ENCODE measurements around the gene STK25. TPM values are rescaled to one million over a fixed set of nuclear protein-coding genes. Genes with fewer than 3 reads are reported as not detected.

Gene STK25
- total and polyA plus RNA-seq, 2 donors (not counting 1 experiment from before 2014, with no cell fraction given) = 183 to 378 TPM

DNA sequence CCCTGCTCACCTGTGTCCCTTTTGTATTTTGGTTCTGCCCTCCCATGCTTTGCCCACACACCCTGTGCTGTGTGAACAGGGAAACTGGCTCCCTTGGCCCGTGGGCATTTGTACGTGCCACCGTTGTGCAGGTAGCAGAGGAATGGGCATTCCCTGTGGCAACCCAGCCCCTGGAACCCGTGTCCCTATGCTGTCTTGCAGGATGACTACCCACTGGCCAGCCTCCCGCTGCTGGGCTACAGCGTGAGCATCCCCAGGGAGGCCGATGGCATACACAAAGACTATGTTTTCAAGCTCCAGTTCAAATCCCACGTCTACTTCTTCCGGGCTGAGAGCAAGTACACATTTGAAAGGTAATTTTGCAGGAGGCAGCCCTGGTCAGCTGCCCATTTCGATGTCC, 15.3 kb downstream of the STK25 start:
- H3K4me1 ChIP-seq (ENCODE audit: control insufficient read depth in 2 of 2, insufficient read depth in 2 of 2, low read length in 2 of 2) = no peaks in the 10 kb centered on the region
- no peak overlapping the region for H3K9ac ChIP-seq (ENCODE audit: low read length)
- ChIA-PET CTCF (no interaction called here), POLR2A (no interaction called here)
- H3K79me2 ChIP-seq (ENCODE audit: control insufficient read depth, insufficient read depth, low read length) = peaks cover under 1% of the 10 kb centered on the region
- no peak overlapping the region for H3K4me2 ChIP-seq (replicated peaks; ENCODE audit: low read depth, low read length, poor library complexity, severe bottlenecking)
- H3K9me3 ChIP-seq (ENCODE audit: control extremely low read depth in 1 of 3, control insufficient read depth in 2 of 3, insufficient read depth in 1 of 3, low read length in 2 of 3) = no peaks in the 10 kb centered on the region
- 98% methylated on average over 10 of the region's 10 CpGs for WGBS (ENCODE audit: insufficient coverage)
- Mint-ChIP-seq H3K9me3 (ENCODE audit: insufficient read depth) (no peaks in the 10 kb centered on the region), H3K4me1 (no peaks in the 10 kb centered on the region), H3K4me3 (no peak overlapping the region), H3K27ac (no peak overlapping the region), H3K27me3 (no peaks in the 10 kb centered on the region)
- H4K20me1 ChIP-seq (ENCODE audit: control insufficient read depth, insufficient read depth, low read length, poor library complexity, severe bottlenecking) = peaks cover 3% of the 10 kb centered on the region
- no peak overlapping the region for H3K4me3 ChIP-seq (ENCODE audit: control extremely low read depth in 1 of 5, extremely low read depth in 1 of 5, insufficient read depth in 1 of 5, low read depth in 2 of 5, low read length in 4 of 5)
- H3K27me3 ChIP-seq (replicated peaks in 1 of 4; ENCODE audit: control extremely low read depth in 1 of 4, control insufficient read depth in 3 of 4, insufficient read depth in 4 of 4, low read length in 3 of 4) = no peaks in the 10 kb centered on the region
- TF ChIP-seq, protein P1, sequence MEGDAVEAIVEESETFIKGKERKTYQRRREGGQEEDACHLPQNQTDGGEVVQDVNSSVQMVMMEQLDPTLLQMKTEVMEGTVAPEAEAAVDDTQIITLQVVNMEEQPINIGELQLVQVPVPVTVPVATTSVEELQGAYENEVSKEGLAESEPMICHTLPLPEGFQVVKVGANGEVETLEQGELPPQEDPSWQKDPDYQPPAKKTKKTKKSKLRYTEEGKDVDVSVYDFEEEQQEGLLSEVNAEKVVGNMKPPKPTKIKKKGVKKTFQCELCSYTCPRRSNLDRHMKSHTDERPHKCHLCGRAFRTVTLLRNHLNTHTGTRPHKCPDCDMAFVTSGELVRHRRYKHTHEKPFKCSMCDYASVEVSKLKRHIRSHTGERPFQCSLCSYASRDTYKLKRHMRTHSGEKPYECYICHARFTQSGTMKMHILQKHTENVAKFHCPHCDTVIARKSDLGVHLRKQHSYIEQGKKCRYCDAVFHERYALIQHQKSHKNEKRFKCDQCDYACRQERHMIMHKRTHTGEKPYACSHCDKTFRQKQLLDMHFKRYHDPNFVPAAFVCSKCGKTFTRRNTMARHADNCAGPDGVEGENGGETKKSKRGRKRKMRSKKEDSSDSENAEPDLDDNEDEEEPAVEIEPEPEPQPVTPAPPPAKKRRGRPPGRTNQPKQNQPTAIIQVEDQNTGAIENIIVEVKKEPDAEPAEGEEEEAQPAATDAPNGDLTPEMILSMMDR (IDR thresholded peaks at IDR 0.05) = no peak
- no peak for TF ChIP-seq EZH2 (IDR thresholded peaks at IDR 0.05; ENCODE audit: borderline replicate concordance, insufficient read depth, low read depth, low read length, poor library complexity, severe bottlenecking)
- DNase-seq (no peak), ATAC-seq (ENCODE audit: low read depth) (no peak)
- H3K36me3 ChIP-seq (replicated peaks in 1 of 2; ENCODE audit: control extremely low read depth in 1 of 2, control insufficient read depth in 1 of 2, extremely low read depth in 1 of 2, insufficient read depth in 2 of 2, low read length in 1 of 2) = peaks cover 0 to 44% of the 10 kb centered on the region in 2 experiments
- intact Hi-C loops (cut with micrococcal nuclease) = no loop called here
- H2AFZ ChIP-seq (ENCODE audit: insufficient read depth, low read depth, low read length, poor library complexity, severe bottlenecking) = no peak overlapping the region
- no peak overlapping the region for H3K27ac ChIP-seq (ENCODE audit: low read length in 2 of 2)

DNA sequence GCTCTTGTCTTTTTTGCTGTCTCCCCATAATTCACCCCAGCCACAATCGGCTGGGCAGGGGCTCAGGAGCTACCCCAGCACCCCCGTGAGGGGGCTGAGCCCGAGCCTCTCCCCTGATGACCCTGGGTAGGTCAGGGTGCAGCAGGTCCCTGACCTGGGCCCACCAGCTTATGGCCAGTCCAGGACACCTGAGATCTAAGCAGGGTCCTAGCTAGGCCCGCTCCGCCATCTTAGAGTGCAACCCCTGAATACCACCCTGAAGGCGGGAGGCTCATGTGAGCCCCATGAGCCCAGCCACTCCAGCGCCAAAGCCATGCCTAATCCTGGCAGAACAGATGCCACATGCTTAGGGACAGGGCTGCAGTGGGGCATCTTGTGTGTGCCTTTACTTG, 16.2 kb downstream of the STK25 start:
- no peak overlapping the region for H2AFZ ChIP-seq (ENCODE audit: insufficient read depth, low read depth, low read length, poor library complexity, severe bottlenecking)
- H3K27me3 ChIP-seq (replicated peaks in 1 of 4; ENCODE audit: control extremely low read depth in 1 of 4, control insufficient read depth in 3 of 4, insufficient read depth in 4 of 4, low read length in 3 of 4) = no peaks in the 10 kb centered on the region
- Mint-ChIP-seq H3K4me1 (no peaks in the 10 kb centered on the region), H3K4me3 (no peak overlapping the region), H3K27ac (no peak overlapping the region), H3K9me3 (ENCODE audit: insufficient read depth) (no peaks in the 10 kb centered on the region), H3K27me3 (no peaks in the 10 kb centered on the region)
- no peak for ATAC-seq (ENCODE audit: low read depth)
- WGBS (ENCODE audit: insufficient coverage) = 100% methylated on average over 7 of the region's 7 CpGs
- H4K20me1 ChIP-seq (ENCODE audit: control insufficient read depth, insufficient read depth, low read length, poor library complexity, severe bottlenecking) = no peaks in the 10 kb centered on the region
- no peak overlapping the region for H3K9ac ChIP-seq (ENCODE audit: low read length)
- no peak overlapping the region for H3K4me3 ChIP-seq (ENCODE audit: control extremely low read depth in 1 of 5, extremely low read depth in 1 of 5, insufficient read depth in 1 of 5, low read depth in 2 of 5, low read length in 4 of 5)
- no peak overlapping the region for H3K4me2 ChIP-seq (replicated peaks; ENCODE audit: low read depth, low read length, poor library complexity, severe bottlenecking)
- H3K27ac ChIP-seq (ENCODE audit: low read length in 2 of 2) = no peak overlapping the region
- no peaks in the 10 kb centered on the region for H3K9me3 ChIP-seq (ENCODE audit: control extremely low read depth in 1 of 3, control insufficient read depth in 2 of 3, insufficient read depth in 1 of 3, low read length in 2 of 3)
- H3K36me3 ChIP-seq (replicated peaks in 1 of 2; ENCODE audit: control extremely low read depth in 1 of 2, control insufficient read depth in 1 of 2, extremely low read depth in 1 of 2, insufficient read depth in 2 of 2, low read length in 1 of 2) = peaks cover 0 to 41% of the 10 kb centered on the region in 2 experiments
- no peaks in the 10 kb centered on the region for H3K79me2 ChIP-seq (ENCODE audit: control insufficient read depth, insufficient read depth, low read length)
- no peak for DNase-seq
- TF ChIP-seq EZH2 (IDR thresholded peaks at IDR 0.05; ENCODE audit: borderline replicate concordance, insufficient read depth, low read depth, low read length, poor library complexity, severe bottlenecking) = no peak
- TF ChIP-seq, protein P1 (IDR thresholded peaks at IDR 0.05) = no peak
- ChIA-PET POLR2A (no interaction called here), CTCF (no interaction called here)
- intact Hi-C loops (cut with micrococcal nuclease) = no loop called here
- H3K4me1 ChIP-seq (ENCODE audit: control insufficient read depth in 2 of 2, insufficient read depth in 2 of 2, low read length in 2 of 2) = no peaks in the 10 kb centered on the region
